Small intestine (tissue), 7 donors: ENCODE results near the gene TMPRSS13. TPM values are rescaled to one million over a fixed set of nuclear protein-coding genes. Genes with fewer than 3 reads are reported as not detected.
"Not testable (repeated sequence)": the region's sequence is repeated elsewhere in the genome, so short reads cannot be mapped to it uniquely, and the experiment has no call there.

ENCODE experiments used
- DNase-seq, 2 donors: peaks; one replicate each; pipeline versions ENCODE4 v3.0.0 to v3.0.0-alpha.2; 2013
- FAIRE-seq: peaks from 2 replicates; lab custom pipeline; 2012; peaks lifted over from hg19 to GRCh38; lab: Jason Lieb, UNC
- H3K27ac ChIP-seq, 3 donors: one replicate each; pipeline ENCODE4 v1.5.1; 2013; ENCODE audit warnings: low read length in 2 of 3, mild to moderate bottlenecking in 2 of 3, control low read depth in 1 of 3, inconsistent platforms in 1 of 3, low read depth in 1 of 3, moderate library complexity in 1 of 3
- H3K27me3 ChIP-seq, 3 donors: one replicate each; pipeline ENCODE4 v1.6.1; 2013; ENCODE audit warnings: low read length in 3 of 3, inconsistent platforms in 1 of 3; ENCODE audit not compliant: control insufficient read depth in 3 of 3, insufficient read depth in 3 of 3
- H3K36me3 ChIP-seq, 3 donors: one replicate each; pipeline ENCODE4 v1.6.1; 2013; ENCODE audit warnings: low read length in 3 of 3, inconsistent platforms in 1 of 3, low read depth in 1 of 3, mild to moderate bottlenecking in 1 of 3, moderate library complexity in 1 of 3; ENCODE audit not compliant: control insufficient read depth in 3 of 3, insufficient read depth in 2 of 3
- H3K4me1 ChIP-seq, 3 donors: one replicate each; pipeline ENCODE4 v1.6.1; 2013; ENCODE audit warnings: low read length in 2 of 3, inconsistent platforms in 1 of 3, low read depth in 1 of 3, mild to moderate bottlenecking in 1 of 3, moderate library complexity in 1 of 3; ENCODE audit not compliant: control insufficient read depth in 3 of 3, insufficient read depth in 2 of 3
- H3K4me3 ChIP-seq, 3 donors: one replicate each; pipeline ENCODE4 v1.5.1; 2013; ENCODE audit warnings: low read length in 3 of 3, control low read depth in 1 of 3, inconsistent platforms in 1 of 3, low read depth in 1 of 3, mild to moderate bottlenecking in 1 of 3, moderate library complexity in 1 of 3
- H3K9me3 ChIP-seq, 2 donors: one replicate each; pipeline ENCODE4 v1.6.1; 2013; ENCODE audit warnings: low read depth in 1 of 2, low read length in 1 of 2; ENCODE audit not compliant: control insufficient read depth in 2 of 2, insufficient read depth in 1 of 2
- WGBS, 3 donors: extraction: QIAGEN DNeasy Blood & Tissue Kit; methylation state at CpG; one replicate each; pipeline ENCODE4 v1.1.7; 2013; 5-methylcytosine and 5-hydroxymethylcytosine counted together
- polyA plus RNA-seq, 4 donors: library from polyadenylated mRNA; stranded (reverse) in 3 of 4; unstranded in 1 of 4; fragments of 200-250 nt in 3 of 4; fragments of 120-200 nt in 1 of 4; gene quantifications; one replicate each; pipeline versions ENCODE4 v1.2.1 to v1.2.3, GENCODE V29; 2013
- donor health status: healthy with polysubstance abuse.
- donor health status: control.
- donor health status: control.
- donor health status: Bipolar disorder and iron deficiency.
- donor health status: healthy.

Gene TMPRSS13
- polyA plus RNA-seq, 4 donors = 0.18 to 6.8 TPM; not detected in 2

- H3K4me3 ChIP-seq = no peak overlapping the region
- peaks cover 0 to 4% (median 0%) of the 10 kb centered on the region in 3 donors for H3K4me1 ChIP-seq
- FAIRE-seq (no peak), DNase-seq (no peak)
- WGBS, 3 donors = 78 to 92% (median 88%) methylated on average over 9 of the region's 9 CpGs
- H3K9me3 ChIP-seq = no peaks in the 10 kb centered on the region
- no peaks in the 10 kb centered on the region for H3K36me3 ChIP-seq
- no peak overlapping the region for H3K27ac ChIP-seq
- H3K27me3 ChIP-seq = no peaks in the 10 kb centered on the region
Measured at GRCh38 chr11:117930668-117931330, 1.6 kb upstream of the TMPRSS13 start.

GRCh38 chr11:117929916-117930570, 841 bp upstream of the TMPRSS13 start:
- DNase-seq (no peak), FAIRE-seq (no peak)
- H3K27me3 ChIP-seq = no peaks in the 10 kb centered on the region
- WGBS, 3 donors = 67 to 74% (median 72%) methylated on average over 7 of the region's 7 CpGs
- H3K4me1 ChIP-seq = peaks cover 0 to 4% (median 0%) of the 10 kb centered on the region in 3 donors
- H3K27ac ChIP-seq = no peak overlapping the region
- H3K4me3 ChIP-seq = no peak overlapping the region
- no peaks in the 10 kb centered on the region for H3K9me3 ChIP-seq
- H3K36me3 ChIP-seq = no peaks in the 10 kb centered on the region

- Histone ChIP-seq H3K27ac (no peak overlapping the region), H3K4me1 (peaks cover 0 to 3% (median 0%) of the 10 kb centered on the region in 3 donors), H3K27me3 (no peaks in the 10 kb centered on the region), H3K9me3 (no peaks in the 10 kb centered on the region), H3K4me3 (no peak overlapping the region), H3K36me3 (no peaks in the 10 kb centered on the region)
- DNase-seq (no peak), FAIRE-seq (no peak)
- 55 to 66% (median 62%) methylated on average over 6 of the region's 6 CpGs for WGBS, 3 donors
Measured at GRCh38 chr11:117928446-117929141, 608 bp downstream of the TMPRSS13 start.

GRCh38 chr11:117927926-117928325, 1.3 kb downstream of the TMPRSS13 start:
- no peaks in the 10 kb centered on the region for H3K9me3 ChIP-seq
- no peaks in the 10 kb centered on the region for H3K36me3 ChIP-seq
- no peak for DNase-seq
- H3K27me3 ChIP-seq = no peaks in the 10 kb centered on the region
- no peak overlapping the region for H3K27ac ChIP-seq
- H3K4me1 ChIP-seq = peaks cover 0 to 3% (median 0%) of the 10 kb centered on the region in 3 donors
- 92 to 95% (median 94%) methylated on average over 3 of the region's 3 CpGs for WGBS, 3 donors
- no peak overlapping the region for H3K4me3 ChIP-seq
- no peak for FAIRE-seq

- H3K27me3 ChIP-seq, H3K4me3 ChIP-seq, H3K4me1 ChIP-seq, DNase-seq, H3K36me3 ChIP-seq, FAIRE-seq, H3K27ac ChIP-seq, H3K9me3 ChIP-seq: not testable (repeated sequence)
- 69 to 78% (median 78%) methylated on average over 6 to 7 of the region's 7 CpGs for WGBS, 3 donors
Measured at GRCh38 chr11:117926166-117926565, 3.0 kb downstream of the TMPRSS13 start.

- DNase-seq (no peak), FAIRE-seq (no peak)
- H3K27ac ChIP-seq = no peak overlapping the region
- H3K9me3 ChIP-seq = no peaks in the 10 kb centered on the region
- H3K27me3 ChIP-seq = no peaks in the 10 kb centered on the region
- 79 to 84% (median 83%) methylated on average over 11 of the region's 11 CpGs for WGBS, 3 donors
- peaks cover 0 to 3% (median 0%) of the 10 kb centered on the region in 3 donors for H3K4me1 ChIP-seq
- H3K36me3 ChIP-seq = no peaks in the 10 kb centered on the region
- no peak overlapping the region for H3K4me3 ChIP-seq
Measured at GRCh38 chr11:117925198-117925925, 3.8 kb downstream of the TMPRSS13 start.

GRCh38 chr11:117924631-117925170, 4.5 kb downstream of the TMPRSS13 start:
- 80 to 92% (median 90%) methylated on average over 11 of the region's 11 CpGs for WGBS, 3 donors
- no peaks in the 10 kb centered on the region for H3K27me3 ChIP-seq
- H3K27ac ChIP-seq = no peak overlapping the region
- no peak overlapping the region for H3K4me3 ChIP-seq
- H3K4me1 ChIP-seq = peaks cover 0 to 4% (median 0%) of the 10 kb centered on the region in 3 donors
- H3K36me3 ChIP-seq = no peaks in the 10 kb centered on the region
- H3K9me3 ChIP-seq = no peaks in the 10 kb centered on the region
- DNase-seq (no peak), FAIRE-seq (no peak)

GRCh38 chr11:117923773-117924172, 5.4 kb downstream of the TMPRSS13 start:
- H3K27ac ChIP-seq = no peak overlapping the region
- DNase-seq (no peak), FAIRE-seq (no peak)
- WGBS, 3 donors = 80 to 92% (median 88%) methylated on average over 6 to 7 of the region's 7 CpGs
- H3K9me3 ChIP-seq = no peaks in the 10 kb centered on the region
- H3K27me3 ChIP-seq = no peaks in the 10 kb centered on the region
- peaks cover 0 to 11% (median 0%) of the 10 kb centered on the region in 3 donors for H3K4me1 ChIP-seq
- H3K4me3 ChIP-seq = no peak overlapping the region
- no peaks in the 10 kb centered on the region for H3K36me3 ChIP-seq
